DND-41 (cell line): ENCODE data around the gene SLC9C2.
A peak's percentile ranks its signal among the peaks of the same experiment; 100 is the strongest.

Source experiments
- ATAC-seq: fragments of 200-7000 bp; cut with Tn5 transposase; 3 replicates; pipeline ENCODE4 v1.9.1; 2021; ENCODE audit warnings: low read depth; ENCODE audit not compliant: insufficient read depth
- DNase-seq: peaks from one replicate; pipeline ENCODE4 v3.0.0-alpha.2; 2020
- H2AFZ ChIP-seq: 2 replicates; pipeline ENCODE4 v1.6.0; 2012; ENCODE audit warnings: low read depth, low read length
- H3K27ac ChIP-seq: 2 replicates; pipeline ENCODE4 v1.5.1; 2012; ENCODE audit warnings: low read length, inconsistent platforms
- H3K27me3 ChIP-seq: fragments of 200-600 bp; sonication (generic); 2 replicates; pipeline ENCODE4 v1.6.0; 2012; ENCODE audit warnings: low read length, mild to moderate bottlenecking, inconsistent platforms; ENCODE audit not compliant: insufficient read depth, poor library complexity
- H3K36me3 ChIP-seq: 2 replicates; pipeline ENCODE4 v1.5.1; 2012; ENCODE audit warnings: low read length, inconsistent platforms; ENCODE audit not compliant: insufficient read depth
- H3K4me1 ChIP-seq: 2 replicates; pipeline ENCODE4 v1.5.1; 2012; ENCODE audit warnings: mild to moderate bottlenecking, low read length; ENCODE audit not compliant: insufficient read depth
- H3K4me2 ChIP-seq: 2 replicates; pipeline ENCODE4 v1.6.0; 2012; ENCODE audit warnings: mild to moderate bottlenecking, moderate library complexity, low read length, inconsistent platforms; ENCODE audit not compliant: insufficient read depth
- H3K4me3 ChIP-seq, 2 experiments: fragments of 200-600 bp in 1 of 2; shearing (Covaris generic) in 1 of 2; 2 replicates each; pipeline ENCODE4 v1.5.1; 2012 to 2016; ENCODE audit warnings: inconsistent platforms in 2 of 2, low read length in 2 of 2, mild to moderate bottlenecking in 2 of 2, low read depth in 1 of 2, moderate library complexity in 1 of 2
- H3K79me2 ChIP-seq: 2 replicates; pipeline ENCODE4 v1.6.0; 2012; ENCODE audit warnings: low read length, inconsistent platforms; ENCODE audit not compliant: insufficient read depth
- H3K9ac ChIP-seq: 2 replicates; pipeline ENCODE4 v1.6.0; 2012; ENCODE audit warnings: low read depth, mild to moderate bottlenecking, inconsistent platforms, low read length, moderate library complexity
- H3K9me3 ChIP-seq: 2 replicates; pipeline ENCODE4 v1.5.1; 2012; ENCODE audit warnings: low read length, moderate library complexity, mild to moderate bottlenecking, inconsistent platforms; ENCODE audit not compliant: insufficient read depth, severe bottlenecking
- H4K20me1 ChIP-seq: 2 replicates; pipeline ENCODE4 v1.6.0; 2012; ENCODE audit warnings: low read length; ENCODE audit not compliant: insufficient read depth
- CTCF ChIP-seq: IDR thresholded peaks from 2 replicates; pipeline ENCODE4 v1.5.1; 2012; ENCODE audit warnings: borderline replicate concordance, low read length, moderate library complexity, mild to moderate bottlenecking; ENCODE audit not compliant: poor library complexity, severe bottlenecking; ENCODE audit errors: extremely low read depth
- EZH2 ChIP-seq: IDR thresholded peaks from 3 replicates; pipeline ENCODE4 v1.6.1; 2012; ENCODE audit warnings: borderline replicate concordance, low read depth, mild to moderate bottlenecking, moderate library complexity, low read length, inconsistent platforms; ENCODE audit not compliant: severe bottlenecking

The SLC9C2 gene

GRCh38 chr1:173532237-173532636 lies 70.6 kb downstream of the SLC9C2 start:
- ATAC-seq, result peak; percentile 82

GRCh38 chr1:173530795-173531693 lies 71.8 kb downstream of the SLC9C2 start:
- Histone ChIP-seq H3K79me2 (no peaks in the 10 kb centered on the region), H2AFZ (peak overlapping the region; percentile 46; the same call in 1 of the 2 replicates), H3K4me1 (peaks cover 11% of the 10 kb centered on the region), H3K36me3 (no peaks in the 10 kb centered on the region), H4K20me1 (no peaks in the 10 kb centered on the region), H3K9me3 (no peaks in the 10 kb centered on the region), H3K27ac (no peak overlapping the region), H3K4me2 (no peak overlapping the region), H3K27me3 (no peaks in the 10 kb centered on the region), H3K4me3 (no peak overlapping the region), H3K9ac (no peak overlapping the region)
- ATAC-seq (no peak), DNase-seq (no peak)
- TF ChIP-seq CTCF, result no peak
- no peak for TF ChIP-seq EZH2

More at GRCh38 chr1:173532237-173532636, 70.6 kb downstream of the SLC9C2 start:
- peak overlapping the region; percentile 25; the same call in 1 of the 2 replicates for H3K9ac ChIP-seq
- H3K27me3 ChIP-seq, result no peaks in the 10 kb centered on the region
- TF ChIP-seq CTCF (no peak), EZH2 (no peak)
- H3K4me2 ChIP-seq, result peak overlapping the region; percentile 59
- H3K27ac ChIP-seq, result peak overlapping the region; percentile 45
- peak overlapping the region; percentile 80 for H2AFZ ChIP-seq
- peaks cover 11% of the 10 kb centered on the region for H3K4me1 ChIP-seq
- no peaks in the 10 kb centered on the region for H3K36me3 ChIP-seq
- no peaks in the 10 kb centered on the region for H3K9me3 ChIP-seq
- no peaks in the 10 kb centered on the region for H3K79me2 ChIP-seq
- H3K4me3 ChIP-seq, result peak overlapping the region in 1 of 2 experiments; percentile 0; a peak in 1 of 4 replicates
- no peaks in the 10 kb centered on the region for H4K20me1 ChIP-seq
- DNase-seq, result no peak

- no peak overlapping the region for H3K9ac ChIP-seq
- no peak overlapping the region for H2AFZ ChIP-seq
- no peaks in the 10 kb centered on the region for H3K9me3 ChIP-seq
- no peak for TF ChIP-seq CTCF
- no peak for TF ChIP-seq EZH2
- no peaks in the 10 kb centered on the region for H3K79me2 ChIP-seq
- no peak overlapping the region for H3K4me3 ChIP-seq
- no peak for DNase-seq
- no peak for ATAC-seq
- no peaks in the 10 kb centered on the region for H3K27me3 ChIP-seq
- H3K36me3 ChIP-seq, result no peaks in the 10 kb centered on the region
- H3K4me1 ChIP-seq, result peaks cover 11% of the 10 kb centered on the region
- H3K27ac ChIP-seq, result no peak overlapping the region
- no peaks in the 10 kb centered on the region for H4K20me1 ChIP-seq
- H3K4me2 ChIP-seq, result no peak overlapping the region
Observed at GRCh38 chr1:173529106-173529505, 73.8 kb downstream of the SLC9C2 start.
